Measurements from ENCODE around the gene MICALL1. TPM values are rescaled to one million over a fixed set of nuclear protein-coding genes. Genes with fewer than 3 reads are reported as not detected.

Gene MICALL1
- total and polyA plus RNA-seq, 10 donors: 3.8 to 29.4 (median 18.6) TPM

DNA sequence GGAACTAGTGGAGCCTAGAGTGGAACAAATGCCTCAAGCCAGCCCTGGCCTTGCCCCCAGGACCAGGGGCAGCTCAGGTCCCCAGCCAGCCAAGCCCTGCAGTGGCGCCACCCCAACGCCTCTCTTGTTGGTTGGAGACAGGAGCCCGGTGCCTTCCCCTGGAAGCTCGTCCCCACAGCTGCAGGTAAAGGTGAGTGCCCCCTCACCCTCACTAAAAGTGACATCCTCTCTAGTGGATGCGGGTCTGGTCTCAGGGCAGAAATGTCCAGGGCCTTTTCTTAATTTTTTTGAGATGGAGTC lies 21.5 kb downstream of the MICALL1 start:
- TF ChIP-seq POLR2A (IDR thresholded peaks at IDR 0.05) (no peak), POLR2AphosphoS5 (IDR thresholded peaks at IDR 0.05) (no peak), CTCF (IDR thresholded peaks at IDR 0.05 in 8 of 11, conservative IDR thresholded peaks at IDR 0.05 in 3 of 11) (no peak)
- Histone ChIP-seq H3K4me1 (peaks cover 0 to 23% (median 9%) of the 10 kb centered on the region in 6 donors), H3K36me3 (peaks cover 0 to 95% (median 47%) of the 10 kb centered on the region in 6 donors), H3K27me3 (replicated peaks in 1 of 7) (peaks cover 0 to 4% (median 0%) of the 10 kb centered on the region in 7 donors), H3K4me3 (no peak overlapping the region), H3K9me3 (no peaks in the 10 kb centered on the region), H3K27ac (no peak overlapping the region)
- 90 to 97% (median 96%) methylated on average over 5 of the region's 5 CpGs for WGBS, 5 donors
- intact Hi-C loops (cut with DNase I; ENCODE audit: low total_unique reads): no loop called here
- DNase-seq: no peak

DNA sequence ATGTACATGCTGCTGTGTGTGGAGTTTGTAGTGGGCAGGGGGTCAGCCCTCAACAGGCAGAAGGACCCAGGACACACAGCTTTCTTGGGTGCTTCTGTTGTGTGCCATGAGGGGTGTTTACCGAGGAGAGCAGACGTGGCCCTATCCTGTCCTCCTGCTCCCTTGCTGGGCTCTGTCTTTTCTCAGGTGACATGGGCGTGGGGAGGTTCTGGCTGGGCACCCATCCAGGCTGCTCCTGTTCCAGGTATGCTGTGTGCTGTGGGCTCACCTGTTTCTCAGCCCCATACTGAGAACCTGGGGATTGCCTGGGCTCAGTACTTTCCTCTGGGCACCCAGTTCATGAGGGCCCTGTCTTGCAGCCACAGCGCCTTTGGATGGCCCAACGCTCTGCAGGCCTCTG lies 23.3 kb downstream of the MICALL1 start:
- intact Hi-C loops (cut with DNase I; ENCODE audit: low total_unique reads): no loop called here
- WGBS, 5 donors: 92 to 98% (median 95%) methylated on average over 3 to 5 of the region's 5 CpGs
- Histone ChIP-seq H3K27me3 (replicated peaks in 1 of 7) (peaks cover 0 to 4% (median 0%) of the 10 kb centered on the region in 7 donors), H3K36me3 (peaks cover 0 to 87% (median 47%) of the 10 kb centered on the region in 6 donors), H3K9me3 (no peaks in the 10 kb centered on the region), H3K4me3 (no peak overlapping the region), H3K4me1 (peaks cover 8 to 40% (median 24%) of the 10 kb centered on the region in 6 donors), H3K27ac (no peak overlapping the region)
- no peak for TF ChIP-seq POLR2A (IDR thresholded peaks at IDR 0.05)
- TF ChIP-seq POLR2AphosphoS5 (IDR thresholded peaks at IDR 0.05): no peak
- TF ChIP-seq CTCF (IDR thresholded peaks at IDR 0.05 in 8 of 11, conservative IDR thresholded peaks at IDR 0.05 in 3 of 11): no peak
- no peak for DNase-seq

DNA sequence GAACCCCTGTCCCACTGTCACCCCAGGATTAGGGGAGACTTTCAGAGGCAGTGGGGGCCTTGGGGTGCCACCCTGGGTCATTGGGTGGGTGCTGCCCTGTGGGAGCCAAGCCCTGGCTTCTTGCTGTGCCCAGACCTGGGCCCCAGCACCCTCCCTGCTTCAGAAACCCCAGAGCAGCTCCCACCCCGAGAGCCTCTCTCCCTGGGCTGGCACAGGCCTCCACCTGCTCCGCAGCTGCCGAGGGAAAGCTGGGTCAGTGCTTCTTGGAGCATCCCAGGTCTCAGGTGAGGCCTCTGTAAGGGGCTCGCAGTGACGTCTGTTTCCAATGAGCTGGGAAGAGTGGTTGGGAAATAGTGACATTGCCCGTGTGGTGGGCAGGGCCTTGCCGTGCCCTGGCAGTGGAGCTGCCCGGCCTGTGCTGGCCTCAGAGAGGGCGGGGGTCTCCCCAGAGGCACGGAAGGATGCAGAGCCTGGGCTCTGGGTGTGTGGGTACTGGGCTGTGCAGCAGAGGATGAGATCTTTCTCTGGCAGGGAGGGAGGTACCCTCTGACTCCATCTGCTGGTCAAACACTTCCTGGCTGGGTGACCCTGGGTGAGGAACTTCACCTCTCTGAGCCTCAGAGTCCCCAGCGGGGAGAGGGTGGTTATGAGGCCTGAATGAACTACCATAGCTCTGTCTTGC lies 24.3 kb downstream of the MICALL1 start:
- peak in 1 of 3 donors; percentile 30 for TF ChIP-seq POLR2AphosphoS5 (IDR thresholded peaks at IDR 0.05)
- no peak for TF ChIP-seq POLR2A (IDR thresholded peaks at IDR 0.05)
- peak in 5 of 11 experiments; percentile 32 to 52 (median 35) for TF ChIP-seq CTCF (IDR thresholded peaks at IDR 0.05 in 8 of 11, conservative IDR thresholded peaks at IDR 0.05 in 3 of 11)
- 67 to 90% (median 78%) methylated on average over 3 to 11 of the region's 11 CpGs for WGBS, 5 donors
- intact Hi-C loops (cut with DNase I; ENCODE audit: low total_unique reads): no loop called here
- Histone ChIP-seq H3K4me3 (no peak overlapping the region), H3K4me1 (peaks cover 8 to 48% (median 30%) of the 10 kb centered on the region in 6 donors), H3K27me3 (replicated peaks in 1 of 7) (peaks cover 0 to 3% (median 0%) of the 10 kb centered on the region in 7 donors), H3K9me3 (no peaks in the 10 kb centered on the region), H3K27ac (no peak overlapping the region), H3K36me3 (peaks cover 0 to 77% (median 43%) of the 10 kb centered on the region in 6 donors)
- no peak for DNase-seq

DNA sequence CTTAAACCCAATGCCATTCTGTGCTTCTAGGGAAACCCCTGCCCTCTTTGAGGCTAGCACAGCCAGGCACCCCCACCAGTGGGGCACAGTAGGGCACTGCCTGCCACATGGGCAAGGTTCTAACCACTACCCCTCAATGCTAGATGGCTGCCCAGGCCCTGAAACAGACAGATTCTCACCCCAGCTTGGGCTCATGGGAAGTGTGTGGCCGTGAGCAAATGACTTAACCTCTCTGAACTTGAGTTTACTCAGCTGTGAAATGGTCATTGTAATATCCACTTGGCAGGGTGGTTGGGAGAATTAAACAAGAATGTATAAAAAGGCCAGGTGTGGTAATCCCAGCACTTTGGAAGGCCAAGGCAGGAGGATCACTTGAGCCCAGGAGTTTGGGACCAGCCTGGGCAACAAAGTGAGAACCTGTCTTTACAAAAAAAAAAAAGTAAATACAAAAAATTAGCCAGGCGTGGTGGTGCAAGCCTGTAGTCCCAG lies 24.9 kb downstream of the MICALL1 start:
- peaks cover 0 to 3% (median 0%) of the 10 kb centered on the region in 7 donors for H3K27me3 ChIP-seq (replicated peaks in 1 of 7)
- no peak for DNase-seq
- peaks cover 8 to 48% (median 30%) of the 10 kb centered on the region in 6 donors for H3K4me1 ChIP-seq
- 82 to 89% (median 84%) methylated on average over 2 of the region's 2 CpGs for WGBS, 5 donors
- intact Hi-C loops (cut with DNase I; ENCODE audit: low total_unique reads): no loop called here
- no peak overlapping the region for H3K27ac ChIP-seq
- peaks cover 0 to 74% (median 38%) of the 10 kb centered on the region in 6 donors for H3K36me3 ChIP-seq
- H3K4me3 ChIP-seq: no peak overlapping the region
- TF ChIP-seq CTCF (IDR thresholded peaks at IDR 0.05 in 8 of 11, conservative IDR thresholded peaks at IDR 0.05 in 3 of 11): no peak
- no peak for TF ChIP-seq POLR2AphosphoS5 (IDR thresholded peaks at IDR 0.05)
- TF ChIP-seq POLR2A (IDR thresholded peaks at IDR 0.05): no peak
- H3K9me3 ChIP-seq: no peaks in the 10 kb centered on the region

Measured in spleen (tissue), 11 donors.